Measurements from ENCODE around the gene CC2D1B.

Gene CC2D1B

DNA sequence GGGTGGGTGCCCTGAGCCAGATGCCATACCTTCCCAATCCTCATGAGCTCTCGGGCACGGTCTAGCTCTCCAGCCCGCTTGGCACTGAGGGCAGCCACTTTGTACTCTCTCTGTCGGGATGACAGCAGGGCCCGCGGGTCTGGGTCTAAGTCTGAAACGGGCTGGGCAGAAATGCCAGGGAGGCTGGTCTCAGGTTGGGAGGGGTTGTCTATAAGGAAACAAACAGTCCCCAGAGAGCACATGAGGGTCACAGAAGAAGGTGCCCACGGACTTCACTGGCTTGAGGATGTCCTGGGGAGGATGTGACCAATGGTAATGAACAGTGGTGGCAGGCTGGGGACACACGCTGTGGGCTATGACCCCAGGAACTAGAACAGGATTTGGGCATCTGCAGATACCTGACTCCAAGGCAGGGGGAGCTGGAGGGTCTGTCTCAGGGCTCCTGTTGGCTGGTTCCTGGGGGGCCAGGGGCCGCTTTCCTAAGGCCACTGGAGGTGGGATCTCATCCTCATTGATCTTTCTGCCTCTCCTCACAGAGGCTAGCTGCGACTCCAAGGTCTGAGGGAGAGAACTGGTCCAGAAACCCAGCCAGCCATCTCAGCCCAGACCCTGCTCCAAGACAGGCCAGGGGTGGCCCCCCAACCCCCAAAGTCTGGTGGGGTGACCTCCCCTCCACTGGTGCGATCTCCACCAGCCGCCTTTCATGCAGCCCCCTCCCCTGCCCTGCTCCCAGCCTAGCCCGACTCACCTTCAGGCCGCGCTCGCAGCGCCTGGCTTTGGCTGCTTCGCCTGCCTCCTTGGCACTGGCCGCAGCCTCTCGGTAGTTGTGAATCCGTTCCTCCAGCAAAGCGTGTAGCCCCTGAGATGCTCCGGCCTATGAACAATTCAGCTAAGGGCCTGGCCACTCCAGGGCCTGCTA is 6.1 kb downstream of the CC2D1B start:
- H3K27ac ChIP-seq (ENCODE audit: low read depth, low read length): no peak overlapping the region
- no peak overlapping the region for H3K9ac ChIP-seq (ENCODE audit: low read depth, low read length)
- WGBS: 95% methylated on average over 24 of the region's 24 CpGs
- no peaks in the 10 kb centered on the region for H3K27me3 ChIP-seq (ENCODE audit: insufficient read depth, low read length)
- no peak overlapping the region for H3K4me3 ChIP-seq (ENCODE audit: low read length)
- peaks cover 87% of the 10 kb centered on the region for H3K36me3 ChIP-seq (ENCODE audit: insufficient read depth, low read length)
- H3K4me1 ChIP-seq (ENCODE audit: insufficient read depth, low read length): peaks cover 6% of the 10 kb centered on the region
- H3K9me3 ChIP-seq (ENCODE audit: insufficient read depth, low read depth, low read length): no peaks in the 10 kb centered on the region

DNA sequence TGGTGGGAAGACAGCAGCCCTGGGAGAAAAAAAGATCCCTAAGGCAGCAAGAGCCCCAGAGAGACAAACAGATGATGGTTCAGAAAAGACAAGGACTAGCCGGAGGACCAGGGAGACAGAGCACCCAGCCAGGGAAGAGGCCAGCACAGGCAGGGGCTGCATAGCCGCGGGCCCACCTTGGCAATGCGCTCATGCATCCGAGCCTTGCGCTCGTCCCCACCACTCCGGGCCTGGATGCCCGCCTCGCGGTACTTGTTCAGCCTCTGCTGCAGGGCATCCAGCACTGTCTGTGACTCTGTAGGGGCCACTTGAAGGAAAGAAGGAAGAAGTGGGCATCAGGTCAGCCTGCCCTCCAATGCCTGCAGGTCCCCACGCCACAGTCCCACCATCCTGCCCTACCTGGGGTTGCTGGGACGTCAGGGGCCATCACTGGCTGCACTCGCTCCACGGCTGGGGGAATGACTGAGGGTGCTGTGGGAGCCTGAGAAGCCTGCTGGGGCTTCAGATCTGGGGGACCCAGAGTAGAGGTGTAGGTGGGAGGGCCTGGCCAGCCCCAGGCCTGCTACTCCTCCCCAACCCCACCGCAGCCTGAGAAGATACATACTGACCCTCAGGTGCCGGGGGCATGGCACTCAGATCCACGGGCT is 7.0 kb downstream of the CC2D1B start:
- WGBS: 96% methylated on average over 18 of the region's 18 CpGs
- Histone ChIP-seq H3K9me3 (ENCODE audit: insufficient read depth, low read depth, low read length) (no peaks in the 10 kb centered on the region), H3K27me3 (ENCODE audit: insufficient read depth, low read length) (no peaks in the 10 kb centered on the region), H3K4me1 (ENCODE audit: insufficient read depth, low read length) (no peaks in the 10 kb centered on the region), H3K4me3 (ENCODE audit: low read length) (no peak overlapping the region), H3K9ac (ENCODE audit: low read depth, low read length) (no peak overlapping the region), H3K36me3 (ENCODE audit: insufficient read depth, low read length) (peaks cover 94% of the 10 kb centered on the region), H3K27ac (ENCODE audit: low read depth, low read length) (no peak overlapping the region)

DNA sequence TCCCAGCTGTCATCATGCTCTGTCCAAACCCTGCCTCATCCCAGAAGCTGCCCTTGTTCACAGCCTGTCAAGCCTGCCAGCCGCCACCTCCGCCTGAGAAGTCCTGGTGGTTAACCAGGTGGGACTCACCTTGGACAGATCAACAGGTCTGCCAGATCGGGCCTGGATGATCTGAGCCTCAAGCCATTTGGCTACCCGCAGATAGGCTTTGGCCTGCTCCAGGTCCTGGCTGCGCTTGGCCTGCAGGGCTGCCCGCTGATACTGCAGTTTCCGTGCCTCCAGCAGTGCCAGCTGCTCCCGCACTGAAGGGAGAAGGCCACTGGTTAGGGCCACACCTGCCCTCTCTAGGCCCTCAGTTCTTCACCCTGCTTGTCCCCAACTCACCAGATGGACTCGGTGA is 8.6 kb downstream of the CC2D1B start:
- Histone ChIP-seq H3K9ac (ENCODE audit: low read depth, low read length) (no peak overlapping the region), H3K27me3 (ENCODE audit: insufficient read depth, low read length) (no peaks in the 10 kb centered on the region), H3K36me3 (ENCODE audit: insufficient read depth, low read length) (peaks cover 100% of the 10 kb centered on the region), H3K4me3 (ENCODE audit: low read length) (no peak overlapping the region), H3K9me3 (ENCODE audit: insufficient read depth, low read depth, low read length) (no peaks in the 10 kb centered on the region), H3K27ac (ENCODE audit: low read depth, low read length) (no peak overlapping the region), H3K4me1 (ENCODE audit: insufficient read depth, low read length) (no peaks in the 10 kb centered on the region)
- 95% methylated on average over 9 of the region's 9 CpGs for WGBS

DNA sequence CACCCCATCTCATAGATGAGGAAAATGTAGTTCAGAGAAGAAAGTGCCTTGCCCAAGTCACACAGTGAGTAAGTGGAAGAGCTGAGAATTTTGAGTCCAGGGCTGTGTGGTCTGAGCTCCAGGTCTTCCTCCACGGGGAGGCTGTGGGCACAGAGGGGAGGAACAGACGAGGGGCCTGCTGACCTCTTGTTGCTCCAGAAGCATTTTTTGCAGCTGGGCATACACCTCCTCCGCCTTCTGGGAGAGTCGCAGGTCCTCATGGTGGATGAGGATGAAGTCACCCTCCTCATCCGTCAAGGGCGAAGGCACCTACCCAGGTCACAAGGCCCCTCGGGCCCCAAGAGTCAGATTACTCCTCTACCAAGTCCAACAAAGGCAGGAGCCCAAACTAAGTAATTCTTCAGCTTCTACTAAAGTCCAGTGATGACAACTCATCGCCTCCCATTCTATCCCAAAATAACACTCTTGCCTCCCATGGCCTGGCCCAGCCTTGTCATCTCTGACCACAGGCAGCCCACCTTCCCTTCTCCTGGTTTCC is 9.1 kb downstream of the CC2D1B start:
- H3K9me3 ChIP-seq (ENCODE audit: insufficient read depth, low read depth, low read length): no peaks in the 10 kb centered on the region
- no peak overlapping the region for H3K27ac ChIP-seq (ENCODE audit: low read depth, low read length)
- no peak overlapping the region for H3K4me3 ChIP-seq (ENCODE audit: low read length)
- no peak overlapping the region for H3K9ac ChIP-seq (ENCODE audit: low read depth, low read length)
- H3K4me1 ChIP-seq (ENCODE audit: insufficient read depth, low read length): no peaks in the 10 kb centered on the region
- peaks cover 100% of the 10 kb centered on the region for H3K36me3 ChIP-seq (ENCODE audit: insufficient read depth, low read length)
- 92% methylated on average over 8 of the region's 8 CpGs for WGBS
- no peaks in the 10 kb centered on the region for H3K27me3 ChIP-seq (ENCODE audit: insufficient read depth, low read length)

DNA sequence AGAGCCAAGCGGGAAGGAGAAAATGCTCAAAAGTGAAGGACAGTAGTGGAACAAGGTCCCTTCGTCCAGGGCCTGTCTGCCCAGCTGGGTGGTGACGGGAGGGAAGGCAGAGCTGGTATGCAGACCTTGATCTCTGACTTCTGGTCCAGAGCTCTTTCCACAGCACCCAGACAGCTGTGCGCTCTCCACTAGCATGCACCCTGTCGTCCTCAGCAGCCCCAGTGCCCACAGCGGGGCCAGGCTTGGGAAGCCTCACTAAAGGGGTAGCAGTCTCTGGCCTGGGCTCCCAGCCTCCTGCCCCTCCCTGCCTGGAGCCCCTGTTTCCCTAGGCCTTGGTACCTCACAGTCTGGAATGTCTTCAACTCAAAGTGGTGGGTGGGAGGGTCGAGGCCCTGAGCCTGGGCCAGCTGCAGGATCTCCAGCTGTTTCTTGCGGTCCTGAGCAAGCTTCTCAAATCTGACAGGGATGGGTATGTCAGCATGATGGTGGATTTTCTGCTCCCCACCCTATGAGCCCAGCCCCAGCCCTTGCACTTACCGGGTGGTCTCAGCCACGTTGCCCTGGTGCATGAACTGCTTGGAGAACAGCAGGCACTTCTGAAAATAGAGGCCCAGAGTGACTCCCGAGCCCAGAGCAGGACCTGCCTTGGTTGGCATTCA is 10.0 kb downstream of the CC2D1B start:
- H3K27ac ChIP-seq (ENCODE audit: low read depth, low read length): no peak overlapping the region
- no peaks in the 10 kb centered on the region for H3K27me3 ChIP-seq (ENCODE audit: insufficient read depth, low read length)
- H3K4me1 ChIP-seq (ENCODE audit: insufficient read depth, low read length): peaks cover 4% of the 10 kb centered on the region; the same call in 1 of the 2 replicates
- peaks cover 91% of the 10 kb centered on the region for H3K36me3 ChIP-seq (ENCODE audit: insufficient read depth, low read length)
- no peak overlapping the region for H3K9ac ChIP-seq (ENCODE audit: low read depth, low read length)
- H3K9me3 ChIP-seq (ENCODE audit: insufficient read depth, low read depth, low read length): no peaks in the 10 kb centered on the region
- 93% methylated on average over 11 of the region's 11 CpGs for WGBS
- no peak overlapping the region for H3K4me3 ChIP-seq (ENCODE audit: low read length)

- Histone ChIP-seq H3K27ac (ENCODE audit: low read depth, low read length) (no peak overlapping the region), H3K9me3 (ENCODE audit: insufficient read depth, low read depth, low read length) (no peaks in the 10 kb centered on the region), H3K27me3 (ENCODE audit: insufficient read depth, low read length) (no peaks in the 10 kb centered on the region), H3K4me3 (ENCODE audit: low read length) (no peak overlapping the region), H3K9ac (ENCODE audit: low read depth, low read length) (no peak overlapping the region), H3K36me3 (ENCODE audit: insufficient read depth, low read length) (peaks cover 85% of the 10 kb centered on the region), H3K4me1 (ENCODE audit: insufficient read depth, low read length) (peaks cover 8% of the 10 kb centered on the region)
- WGBS: 91% methylated on average over 8 of the region's 8 CpGs
Measured at GRCh38 chr1:52355436-52355835, 10.6 kb downstream of the CC2D1B start.

DNA sequence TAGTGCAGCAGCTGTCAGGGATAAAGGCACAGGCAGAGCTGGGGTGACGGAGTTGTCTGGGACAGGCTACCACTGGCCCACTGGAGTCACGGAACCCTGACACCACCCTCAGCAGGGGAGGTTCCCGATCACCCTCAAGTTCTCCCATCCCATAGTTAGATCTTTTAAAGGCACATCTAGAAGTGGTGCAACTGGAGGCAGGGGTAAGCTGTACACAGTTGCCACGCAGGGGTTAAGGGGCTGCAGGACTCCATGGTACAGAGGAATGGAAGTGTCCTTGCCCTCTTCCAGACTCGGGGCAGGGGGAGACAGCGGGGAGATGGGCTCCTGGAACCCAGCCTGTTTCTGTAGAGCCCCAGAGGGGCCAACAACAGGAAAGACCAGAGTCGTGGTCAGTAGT is 13.3 kb downstream of the CC2D1B start:
- H3K9me3 ChIP-seq (ENCODE audit: insufficient read depth, low read depth, low read length): no peaks in the 10 kb centered on the region
- no peak overlapping the region for H3K27ac ChIP-seq (ENCODE audit: low read depth, low read length)
- 94% methylated on average over 7 of the region's 7 CpGs for WGBS
- H3K4me1 ChIP-seq (ENCODE audit: insufficient read depth, low read length): peaks cover 11% of the 10 kb centered on the region
- no peaks in the 10 kb centered on the region for H3K27me3 ChIP-seq (ENCODE audit: insufficient read depth, low read length)
- no peak overlapping the region for H3K4me3 ChIP-seq (ENCODE audit: low read length)
- peaks cover 58% of the 10 kb centered on the region for H3K36me3 ChIP-seq (ENCODE audit: insufficient read depth, low read length)
- no peak overlapping the region for H3K9ac ChIP-seq (ENCODE audit: low read depth, low read length)

- H3K4me1 ChIP-seq (ENCODE audit: insufficient read depth, low read length): peaks cover 11% of the 10 kb centered on the region
Measured at GRCh38 chr1:52348704-52349300, 17.2 kb downstream of the CC2D1B start.

GRCh38 chr1:52346653-52347052 is 19.4 kb downstream of the CC2D1B start:
- Histone ChIP-seq H3K4me1 (ENCODE audit: insufficient read depth, low read length) (peaks cover 11% of the 10 kb centered on the region), H3K27me3 (ENCODE audit: insufficient read depth, low read length) (no peaks in the 10 kb centered on the region), H3K27ac (ENCODE audit: low read depth, low read length) (no peak overlapping the region), H3K4me3 (ENCODE audit: low read length) (no peak overlapping the region), H3K9ac (ENCODE audit: low read depth, low read length) (no peak overlapping the region), H3K9me3 (ENCODE audit: insufficient read depth, low read depth, low read length) (no peaks in the 10 kb centered on the region), H3K36me3 (ENCODE audit: insufficient read depth, low read length) (peaks cover 18% of the 10 kb centered on the region; the same call in 1 of the 2 replicates)
- 95% methylated on average over 4 of the region's 4 CpGs for WGBS

More at GRCh38 chr1:52348704-52349300, 17.2 kb downstream of the CC2D1B start:
- Histone ChIP-seq H3K9ac (ENCODE audit: low read depth, low read length) (no peak overlapping the region), H3K36me3 (ENCODE audit: insufficient read depth, low read length) (peaks cover 38% of the 10 kb centered on the region), H3K27me3 (ENCODE audit: insufficient read depth, low read length) (no peaks in the 10 kb centered on the region), H3K9me3 (ENCODE audit: insufficient read depth, low read depth, low read length) (no peaks in the 10 kb centered on the region), H3K27ac (ENCODE audit: low read depth, low read length) (peak overlapping the region; percentile 4; the same call in 1 of the 2 replicates), H3K4me3 (ENCODE audit: low read length) (no peak overlapping the region)
- WGBS: 61% methylated on average over 8 of the region's 8 CpGs

DNA sequence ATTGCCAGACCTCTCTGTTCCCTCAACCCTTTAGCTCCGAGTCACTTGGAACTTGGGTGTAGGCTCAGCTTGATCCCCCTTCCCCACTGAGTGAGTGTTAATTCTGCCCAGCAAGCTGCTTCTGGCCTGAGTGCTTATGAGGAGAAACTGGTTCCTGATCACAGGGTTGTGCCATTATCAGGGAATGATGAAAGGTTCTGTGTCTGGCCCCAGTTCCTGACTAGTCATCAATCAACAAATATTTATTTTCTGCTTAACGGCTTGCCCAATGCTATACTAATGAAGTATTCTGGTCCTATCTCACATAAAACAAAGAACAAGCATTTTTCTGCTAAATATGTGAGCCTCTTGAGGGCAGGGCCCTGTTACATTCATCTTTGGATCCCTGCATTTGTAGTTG is 20.8 kb downstream of the CC2D1B start:
- Histone ChIP-seq H3K4me3 (ENCODE audit: low read length) (no peak overlapping the region), H3K36me3 (ENCODE audit: insufficient read depth, low read length) (peaks cover 19% of the 10 kb centered on the region; the same call in 1 of the 2 replicates), H3K27me3 (ENCODE audit: insufficient read depth, low read length) (no peaks in the 10 kb centered on the region), H3K9me3 (ENCODE audit: insufficient read depth, low read depth, low read length) (no peaks in the 10 kb centered on the region), H3K9ac (ENCODE audit: low read depth, low read length) (no peak overlapping the region), H3K27ac (ENCODE audit: low read depth, low read length) (no peak overlapping the region), H3K4me1 (ENCODE audit: insufficient read depth, low read length) (peaks cover 2% of the 10 kb centered on the region)
- WGBS: 87% methylated on average over 2 of the region's 2 CpGs
